Limb (tissue), 2 donors: ENCODE results near the gene PKP4.

ENCODE experiments used
- DNase-seq, 2 donors: peaks; one replicate each; pipeline ENCODE4 v3.0.0-alpha.2; 2016; ENCODE audit errors: extremely low spot score in 2 of 2

The PKP4 gene

GRCh38 chr2:158496986-158497385 lies 40.2 kb downstream of the PKP4 start:
- DNase-seq: no peak

GRCh38 chr2:158497486-158497885 lies 40.7 kb downstream of the PKP4 start:
- DNase-seq: no peak

- DNase-seq: no peak
These were observed 41.4 kb downstream of the PKP4 start for GRCh38 chr2:158498043-158498748.

- no peak for DNase-seq
These were observed 42.0 kb downstream of the PKP4 start for GRCh38 chr2:158498749-158499136.

- no peak for DNase-seq
These were observed 42.6 kb downstream of the PKP4 start for GRCh38 chr2:158499383-158499782.

- no peak for DNase-seq
These were observed 43.6 kb downstream of the PKP4 start for GRCh38 chr2:158500333-158500732.

GRCh38 chr2:158501301-158501700 lies 44.5 kb downstream of the PKP4 start:
- no peak for DNase-seq

GRCh38 chr2:158502974-158503373 lies 46.2 kb downstream of the PKP4 start:
- DNase-seq: peak in 1 of 2 donors; percentile 71

GRCh38 chr2:158504088-158504487 lies 47.3 kb downstream of the PKP4 start:
- DNase-seq: no peak

GRCh38 chr2:158505448-158505934 lies 48.7 kb downstream of the PKP4 start:
- DNase-seq: no peak

- no peak for DNase-seq
These were observed 50.4 kb downstream of the PKP4 start for GRCh38 chr2:158507141-158507540.

- DNase-seq: no peak
These were observed 50.9 kb downstream of the PKP4 start for GRCh38 chr2:158507679-158508078.

- peak in 1 of 2 donors; percentile 26 for DNase-seq
These were observed 53.4 kb downstream of the PKP4 start for GRCh38 chr2:158509928-158510797.

GRCh38 chr2:158510887-158511286 lies 54.1 kb downstream of the PKP4 start:
- no peak for DNase-seq

- DNase-seq: no peak
These were observed 55.0 kb downstream of the PKP4 start for GRCh38 chr2:158511706-158512105.

- DNase-seq: no peak
These were observed 55.6 kb downstream of the PKP4 start for GRCh38 chr2:158512323-158512722.

GRCh38 chr2:158513841-158514240 lies 57.1 kb downstream of the PKP4 start:
- no peak for DNase-seq

- no peak for DNase-seq
These were observed 61.3 kb downstream of the PKP4 start for GRCh38 chr2:158518084-158518483.

GRCh38 chr2:158519481-158519880 lies 62.7 kb downstream of the PKP4 start:
- DNase-seq: no peak

- peak in 1 of 2 donors; percentile 8 for DNase-seq
These were observed 72.9 kb downstream of the PKP4 start for GRCh38 chr2:158529379-158530259.

- DNase-seq: no peak
These were observed 74.1 kb downstream of the PKP4 start for GRCh38 chr2:158530829-158531228.

- no peak for DNase-seq
These were observed 76.3 kb downstream of the PKP4 start for GRCh38 chr2:158533009-158533408.
